Suprapubic skin (tissue), 4 donors: ENCODE results near the gene UBE2E2. TPM values are rescaled to one million over a fixed set of nuclear protein-coding genes. Genes with fewer than 3 reads are reported as not detected.

Source experiments
- DNase-seq, 2 donors: peaks; one replicate each; pipeline ENCODE4 v3.0.0-alpha.2; 2019; ENCODE audit warnings: low spot score in 2 of 2
- H3K27ac ChIP-seq: fragments of 200-600 bp; sonication (generic); one replicate; pipeline ENCODE4 v1.5.1; 2019
- H3K27me3 ChIP-seq: fragments of 200-600 bp; sonication (generic); one replicate; pipeline ENCODE4 v1.5.1; 2019
- H3K36me3 ChIP-seq: fragments of 200-600 bp; sonication (generic); one replicate; pipeline ENCODE4 v1.5.1; 2019
- H3K4me1 ChIP-seq: fragments of 200-600 bp; sonication (generic); one replicate; pipeline ENCODE4 v1.5.1; 2019
- H3K4me3 ChIP-seq: fragments of 200-600 bp; sonication (generic); one replicate; pipeline ENCODE4 v1.5.1; 2019; ENCODE audit warnings: mild to moderate bottlenecking
- H3K9me3 ChIP-seq: fragments of 200-600 bp; sonication (generic); one replicate; pipeline ENCODE4 v1.5.1; 2019
- EP300 ChIP-seq: sonication (generic); formaldehyde crosslinking; IDR thresholded peaks from one replicate; pipeline ENCODE4 v1.6.1; 2017; ENCODE audit warnings: antibody characterized with exemption
- POLR2A ChIP-seq, 2 donors: fragments of 450-650 bp; IDR thresholded peaks; one replicate each; pipeline ENCODE4 v1.6.1; 2017; ENCODE audit warnings: antibody characterized with exemption in 2 of 2, mild to moderate bottlenecking in 2 of 2, moderate library complexity in 2 of 2
- POLR2AphosphoS5 ChIP-seq, 3 donors: sonication (generic); formaldehyde crosslinking; IDR thresholded peaks; one replicate each; pipeline ENCODE4 v1.6.1; 2017; ENCODE audit warnings: antibody characterized with exemption in 3 of 3
- WGBS: methylation state at CpG from one replicate; pipeline ENCODE4 v1.1.5; 2018; 5-methylcytosine and 5-hydroxymethylcytosine counted together
- total RNA-seq, 4 donors: library from RNA; depleted of rRNA; stranded (reverse); fragments of >200 nt; gene quantifications; one replicate each; pipeline ENCODE4 v1.1.0, GENCODE V29; 2016
- TF ChIP-seq, protein P1 (sequence below), 2 donors: fragments of 200-600 bp in 1 of 2; fragments of 450-650 bp in 1 of 2; sonication (generic) in 1 of 2; IDR thresholded peaks; one replicate each; pipeline ENCODE4 v1.5.1; 2016 to 2019; ENCODE audit warnings: antibody characterized with exemption in 2 of 2, mild to moderate bottlenecking in 1 of 2, moderate library complexity in 1 of 2

The UBE2E2 gene
- total RNA-seq, 4 donors from 2014 or later, result 30.2 to 65.4 (median 34.8) TPM

DNA sequence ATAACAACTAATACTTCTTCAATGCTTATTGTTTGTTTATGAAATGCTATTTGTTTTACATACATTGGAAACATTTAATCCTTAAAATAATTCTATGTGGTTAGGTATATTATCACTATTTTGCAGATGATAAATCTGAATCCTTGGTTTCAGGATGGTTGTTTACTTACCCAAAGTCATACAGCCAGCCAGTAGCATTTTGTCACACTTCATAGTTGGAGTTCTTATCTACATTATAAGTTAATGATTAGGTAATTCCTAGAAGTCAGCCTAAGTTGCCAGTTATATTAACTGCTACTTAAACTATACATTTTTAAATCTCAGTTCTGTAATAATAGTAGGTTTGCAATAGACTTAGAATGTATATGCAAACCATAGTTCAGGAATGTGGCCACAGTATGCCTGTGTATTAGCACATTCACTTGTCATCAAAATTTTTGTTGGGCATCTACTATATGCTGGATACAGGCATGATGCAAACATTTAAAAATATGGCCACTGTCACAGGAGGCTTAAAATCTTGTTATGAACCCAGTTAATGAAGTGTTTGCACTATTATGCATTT is 187.9 kb downstream of the UBE2E2 start:
- no peaks in the 10 kb centered on the region for H3K36me3 ChIP-seq
- H3K4me1 ChIP-seq, result no peaks in the 10 kb centered on the region
- no peak overlapping the region for H3K27ac ChIP-seq
- no peak overlapping the region for H3K4me3 ChIP-seq
- TF ChIP-seq EP300 (no peak), POLR2A (IDR thresholded peaks at IDR 0.05) (no peak), POLR2AphosphoS5 (IDR thresholded peaks at IDR 0.05) (no peak)
- TF ChIP-seq, protein P1, sequence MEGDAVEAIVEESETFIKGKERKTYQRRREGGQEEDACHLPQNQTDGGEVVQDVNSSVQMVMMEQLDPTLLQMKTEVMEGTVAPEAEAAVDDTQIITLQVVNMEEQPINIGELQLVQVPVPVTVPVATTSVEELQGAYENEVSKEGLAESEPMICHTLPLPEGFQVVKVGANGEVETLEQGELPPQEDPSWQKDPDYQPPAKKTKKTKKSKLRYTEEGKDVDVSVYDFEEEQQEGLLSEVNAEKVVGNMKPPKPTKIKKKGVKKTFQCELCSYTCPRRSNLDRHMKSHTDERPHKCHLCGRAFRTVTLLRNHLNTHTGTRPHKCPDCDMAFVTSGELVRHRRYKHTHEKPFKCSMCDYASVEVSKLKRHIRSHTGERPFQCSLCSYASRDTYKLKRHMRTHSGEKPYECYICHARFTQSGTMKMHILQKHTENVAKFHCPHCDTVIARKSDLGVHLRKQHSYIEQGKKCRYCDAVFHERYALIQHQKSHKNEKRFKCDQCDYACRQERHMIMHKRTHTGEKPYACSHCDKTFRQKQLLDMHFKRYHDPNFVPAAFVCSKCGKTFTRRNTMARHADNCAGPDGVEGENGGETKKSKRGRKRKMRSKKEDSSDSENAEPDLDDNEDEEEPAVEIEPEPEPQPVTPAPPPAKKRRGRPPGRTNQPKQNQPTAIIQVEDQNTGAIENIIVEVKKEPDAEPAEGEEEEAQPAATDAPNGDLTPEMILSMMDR (IDR thresholded peaks at IDR 0.05), result no peak
- no peaks in the 10 kb centered on the region for H3K9me3 ChIP-seq
- no peaks in the 10 kb centered on the region for H3K27me3 ChIP-seq
- no peak for DNase-seq

DNA sequence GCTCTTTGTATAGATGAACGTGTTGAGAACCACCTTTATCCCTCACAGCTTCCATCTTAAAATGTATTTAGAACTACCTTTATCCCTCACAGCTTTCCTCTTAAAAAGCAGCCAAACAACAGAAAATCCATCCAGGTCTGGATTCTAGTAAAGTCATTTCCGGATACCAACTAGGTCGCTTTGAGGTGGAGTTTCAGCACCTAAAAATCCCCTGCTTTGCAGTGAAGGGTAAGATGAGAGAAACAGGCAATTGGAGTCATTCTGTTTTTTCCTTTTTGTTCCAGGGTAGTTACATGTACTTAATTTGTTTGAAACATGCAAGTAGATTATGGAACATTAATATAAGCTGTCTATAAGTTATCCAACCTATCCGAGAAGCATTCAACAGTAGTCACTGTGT is 192.0 kb downstream of the UBE2E2 start:
- Histone ChIP-seq H3K4me3 (no peak overlapping the region), H3K27me3 (no peaks in the 10 kb centered on the region), H3K4me1 (no peaks in the 10 kb centered on the region), H3K36me3 (no peaks in the 10 kb centered on the region), H3K9me3 (no peaks in the 10 kb centered on the region), H3K27ac (no peak overlapping the region)
- 88% methylated on average over 4 of the region's 4 CpGs for WGBS
- DNase-seq, result no peak
- TF ChIP-seq POLR2A (IDR thresholded peaks at IDR 0.05) (no peak), POLR2AphosphoS5 (IDR thresholded peaks at IDR 0.05) (no peak), EP300 (no peak)

DNA sequence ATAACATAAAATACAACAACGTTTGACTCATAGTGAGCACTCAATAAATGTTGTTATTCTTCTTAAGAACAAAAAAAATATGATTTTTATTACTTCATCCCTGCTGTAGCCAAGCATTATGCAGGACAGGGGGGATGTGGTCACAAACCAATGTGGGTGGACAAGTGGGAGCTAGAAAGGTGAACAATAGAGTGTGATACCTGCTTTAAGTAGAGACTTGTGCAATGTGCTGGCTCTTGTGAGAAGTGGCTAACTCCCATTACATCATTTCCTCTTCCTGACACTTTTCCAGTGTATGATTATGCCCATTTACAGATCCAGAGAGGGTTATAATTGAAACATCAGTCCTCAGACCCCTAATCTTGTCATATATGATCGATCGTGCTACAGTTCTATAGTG is 193.6 kb downstream of the UBE2E2 start:
- TF ChIP-seq, protein P1 (IDR thresholded peaks at IDR 0.05), result no peak
- TF ChIP-seq EP300 (no peak), POLR2AphosphoS5 (IDR thresholded peaks at IDR 0.05) (no peak), POLR2A (IDR thresholded peaks at IDR 0.05) (no peak)
- no peak overlapping the region for H3K27ac ChIP-seq
- DNase-seq, result no peak
- no peaks in the 10 kb centered on the region for H3K4me1 ChIP-seq
- WGBS, result 88% methylated on average over 3 of the region's 3 CpGs
- H3K4me3 ChIP-seq, result no peak overlapping the region
- H3K36me3 ChIP-seq, result no peaks in the 10 kb centered on the region
- no peaks in the 10 kb centered on the region for H3K9me3 ChIP-seq
- H3K27me3 ChIP-seq, result no peaks in the 10 kb centered on the region

- Histone ChIP-seq H3K9me3 (no peaks in the 10 kb centered on the region), H3K36me3 (no peaks in the 10 kb centered on the region), H3K4me3 (no peak overlapping the region), H3K27me3 (no peaks in the 10 kb centered on the region), H3K27ac (no peak overlapping the region), H3K4me1 (no peaks in the 10 kb centered on the region)
- TF ChIP-seq, protein P1 (IDR thresholded peaks at IDR 0.05), result no peak
- TF ChIP-seq POLR2AphosphoS5 (IDR thresholded peaks at IDR 0.05) (no peak), POLR2A (IDR thresholded peaks at IDR 0.05) (no peak), EP300 (no peak)
- no peak for DNase-seq
- WGBS, result 96% methylated on average over 1 of the region's 1 CpG
Observed at GRCh38 chr3:23399221-23399620, 196.1 kb downstream of the UBE2E2 start.

- no peaks in the 10 kb centered on the region for H3K9me3 ChIP-seq
- no peak overlapping the region for H3K4me3 ChIP-seq
- no peaks in the 10 kb centered on the region for H3K36me3 ChIP-seq
- peaks cover 13% of the 10 kb centered on the region for H3K4me1 ChIP-seq
- WGBS, result 92% methylated on average over 2 of the region's 2 CpGs
- no peak for DNase-seq
- no peak for TF ChIP-seq EP300
- TF ChIP-seq, protein P1 (IDR thresholded peaks at IDR 0.05), result no peak
- no peak for TF ChIP-seq POLR2A (IDR thresholded peaks at IDR 0.05)
- TF ChIP-seq POLR2AphosphoS5 (IDR thresholded peaks at IDR 0.05), result no peak
- no peak overlapping the region for H3K27ac ChIP-seq
- H3K27me3 ChIP-seq, result no peaks in the 10 kb centered on the region
Observed at GRCh38 chr3:23402728-23403492, 199.8 kb downstream of the UBE2E2 start.
